H1 (cell line): Measurements from ENCODE around the gene H2AZ1. TPM values are rescaled to one million over a fixed set of nuclear protein-coding genes. Genes with fewer than 3 reads are reported as not detected.

Experiments used
- CTCF ChIA-PET: fragments of 300-600 bp; sonication (Branson Sonifier 250); formaldehyde crosslinking; loops from one replicate; lab custom pipeline; 2021; ENCODE audit not compliant: partially characterized antibody; lab: Charles Lee
- POLR2A ChIA-PET: fragments of 300-600 bp; sonication (Branson Sonifier 250); formaldehyde crosslinking; loops from one replicate; lab custom pipeline; 2021; ENCODE audit warnings: inconsistent platforms; ENCODE audit not compliant: partially characterized antibody; lab: Charles Lee
- DNase-seq, 2 experiments: peaks; one replicate each; pipeline versions ENCODE4 v3.0.0 to v3.0.0-alpha.2; 2010 to 2022; ENCODE audit warnings: low spot score in 2 of 2, low read depth in 1 of 2, mixed read lengths in 1 of 2
- FAIRE-seq: peaks from 2 replicates; lab custom pipeline; 2011; peaks lifted over from hg19 to GRCh38; lab: Jason Lieb, UNC
- H2AFZ ChIP-seq: 2 replicates; pipeline ENCODE4 v1.8.1; 2012; ENCODE audit warnings: low read length, inconsistent platforms
- H2AK5ac ChIP-seq: 2 replicates; pipeline ENCODE4 v1.6.1; 2013; ENCODE audit warnings: low read depth, low read length
- H2BK120ac ChIP-seq: replicated peaks from 2 replicates; pipeline ENCODE3; 2013; ENCODE audit warnings: low read depth, low read length, inconsistent platforms
- H2BK12ac ChIP-seq: 2 replicates; pipeline ENCODE4 v1.6.1; 2013; ENCODE audit warnings: low read depth, low read length
- H2BK15ac ChIP-seq: 2 replicates; pipeline ENCODE4 v1.6.1; 2013; ENCODE audit warnings: low read length
- H2BK20ac ChIP-seq: 2 replicates; pipeline ENCODE4 v1.6.1; 2013; ENCODE audit warnings: low read length
- H2BK5ac ChIP-seq: 2 replicates; pipeline ENCODE4 v1.6.1; 2013; ENCODE audit warnings: low read depth, low read length
- H3K14ac ChIP-seq: 2 replicates; pipeline ENCODE4 v1.6.1; 2013; ENCODE audit warnings: inconsistent platforms; ENCODE audit not compliant: insufficient read length
- H3K18ac ChIP-seq: 2 replicates; pipeline ENCODE4 v1.6.1; 2013; ENCODE audit warnings: low read length; ENCODE audit errors: extremely low read depth
- H3K23ac ChIP-seq: 2 replicates; pipeline ENCODE4 v1.6.1; 2013; ENCODE audit warnings: inconsistent platforms; ENCODE audit not compliant: insufficient read length
- H3K23me2 ChIP-seq: 2 replicates; pipeline ENCODE4 v1.6.1; 2013; ENCODE audit warnings: low read depth, low read length
- H3K27ac ChIP-seq: 2 replicates; pipeline ENCODE4 v1.6.1; 2011; ENCODE audit warnings: low read depth, low read length, inconsistent platforms
- H3K27me3 ChIP-seq, 4 experiments: replicated peaks in 1 of 4; 1 replicate in 1 of 4; 2 replicates in 3 of 4; pipeline versions ENCODE4 v1.6.1 to v1.8.1; 2011 to 2013; ENCODE audit warnings: low read length in 3 of 4, mild to moderate bottlenecking in 3 of 4, inconsistent platforms in 2 of 4, mixed read lengths in 2 of 4, moderate library complexity in 1 of 4; ENCODE audit not compliant: control insufficient read depth in 3 of 4, insufficient read depth in 3 of 4; ENCODE audit errors: extremely low read depth in 1 of 4
- H3K36me3 ChIP-seq, 4 experiments: 2 replicates each; pipeline versions ENCODE4 v1.6.1 to v1.8.1; 2011 to 2013; ENCODE audit warnings: mild to moderate bottlenecking in 4 of 4, low read length in 3 of 4, moderate library complexity in 2 of 4, control low read depth in 1 of 4, inconsistent platforms in 1 of 4; ENCODE audit not compliant: insufficient read depth in 4 of 4, control insufficient read depth in 2 of 4
- H3K4ac ChIP-seq: replicated peaks from 2 replicates; pipeline ENCODE3; 2013; ENCODE audit warnings: low read length, low read depth, mixed read lengths, inconsistent platforms; ENCODE audit not compliant: insufficient read length
- H3K4me1 ChIP-seq, 4 experiments: replicated peaks in 1 of 4; 1 replicate in 1 of 4; 2 replicates in 3 of 4; pipeline versions ENCODE4 v1.6.1 to v1.8.1; 2011 to 2013; ENCODE audit warnings: low read length in 3 of 4, inconsistent platforms in 2 of 4, mixed read lengths in 1 of 4; ENCODE audit not compliant: insufficient read depth in 4 of 4, control insufficient read depth in 3 of 4
- H3K4me2 ChIP-seq, 2 experiments: 2 replicates each; pipeline versions ENCODE4 v1.6.1 to v1.8.1; 2011 to 2013; ENCODE audit warnings: low read depth in 2 of 2, low read length in 2 of 2, control low read depth in 1 of 2, inconsistent platforms in 1 of 2, mild to moderate bottlenecking in 1 of 2; ENCODE audit not compliant: insufficient read depth in 1 of 2
- H3K4me3 ChIP-seq, 4 experiments: fragments of 200-600, 300-600 bp in 1 of 4; sonication (generic), shearing (Covaris generic), sonication (Bioruptor Twin) in 1 of 4; 2 replicates each; pipeline versions ENCODE4 v1.5.1 to v1.8.1; 2011 to 2016; ENCODE audit warnings: low read length in 4 of 4, low read depth in 3 of 4, control low read depth in 2 of 4, inconsistent platforms in 2 of 4, mild to moderate bottlenecking in 2 of 4, mixed read lengths in 1 of 4, moderate library complexity in 1 of 4; ENCODE audit not compliant: insufficient read depth in 2 of 4; ENCODE audit errors: extremely low read depth in 1 of 4
- H3K56ac ChIP-seq: replicated peaks from 2 replicates; pipeline ENCODE3; 2013; ENCODE audit warnings: low read depth, mild to moderate bottlenecking, mixed read lengths, low read length, inconsistent platforms; ENCODE audit not compliant: insufficient read length
- H3K79me1 ChIP-seq: 2 replicates; pipeline ENCODE4 v1.6.1; 2013; ENCODE audit warnings: low read depth, low read length, control low read depth
- H3K79me2 ChIP-seq, 2 experiments: 2 replicates each; pipeline versions ENCODE4 v1.6.1 to v1.8.1; 2012 to 2013; ENCODE audit warnings: low read length in 2 of 2, mild to moderate bottlenecking in 2 of 2, inconsistent platforms in 1 of 2; ENCODE audit not compliant: insufficient read depth in 2 of 2, control insufficient read depth in 1 of 2
- H3K9ac ChIP-seq, 4 experiments: replicated peaks in 1 of 4; 1 replicate in 1 of 4; 2 replicates in 3 of 4; pipeline versions ENCODE4 v1.6.1 to v1.8.1; 2011 to 2013; ENCODE audit warnings: low read depth in 3 of 4, low read length in 3 of 4, control low read depth in 2 of 4, mild to moderate bottlenecking in 2 of 4, moderate library complexity in 2 of 4, inconsistent platforms in 1 of 4; ENCODE audit errors: extremely low read depth in 1 of 4
- H3K9me3 ChIP-seq, 2 experiments: 2 replicates each; pipeline versions ENCODE4 v1.6.1 to v1.8.1; 2012 to 2013; ENCODE audit warnings: mild to moderate bottlenecking in 2 of 2, moderate library complexity in 2 of 2, control low read depth in 1 of 2, inconsistent platforms in 1 of 2, low read depth in 1 of 2, low read length in 1 of 2, mixed read lengths in 1 of 2; ENCODE audit not compliant: insufficient read depth in 2 of 2
- H4K20me1 ChIP-seq, 2 experiments: replicated peaks in 1 of 2; 2 replicates each; pipeline versions ENCODE3 to v1.8.1; 2011 to 2013; ENCODE audit warnings: inconsistent platforms in 2 of 2, low read length in 2 of 2, mild to moderate bottlenecking in 1 of 2; ENCODE audit not compliant: insufficient read depth in 2 of 2, control insufficient read depth in 1 of 2
- H4K5ac ChIP-seq: 2 replicates; pipeline ENCODE4 v1.6.1; 2013; ENCODE audit warnings: low read length, low read depth, mixed read lengths, inconsistent platforms; ENCODE audit not compliant: insufficient read length
- H4K8ac ChIP-seq: 2 replicates; pipeline ENCODE4 v1.8.0; 2013; ENCODE audit warnings: mild to moderate bottlenecking, moderate library complexity, low read length, inconsistent platforms; ENCODE audit not compliant: insufficient read depth; ENCODE audit errors: extremely low read depth
- H4K91ac ChIP-seq: replicated peaks from 2 replicates; pipeline ENCODE3; 2013; ENCODE audit warnings: low read length, mixed read lengths, inconsistent platforms; ENCODE audit not compliant: insufficient read length
- ASH2L ChIP-seq: fragments of 200-600, 300-600 bp; sonication (generic); IDR thresholded peaks from one replicate; pipeline ENCODE4 v1.7.1; 2017; ENCODE audit warnings: low read length
- CBX5 ChIP-seq: fragments of 300-800, 300-1000 bp; sonication (generic); IDR thresholded peaks from 2 replicates; pipeline ENCODE4 v1.7.1; 2016; ENCODE audit warnings: antibody characterized with exemption, low read length, low read depth
- CHD1 ChIP-seq: IDR thresholded peaks from 2 replicates; pipeline ENCODE4 v1.6.1; 2012; ENCODE audit warnings: low read depth, low read length, improper control_type of control experiment
- GTF2F1 ChIP-seq: IDR thresholded peaks from 2 replicates; pipeline ENCODE4 v1.6.1; 2012; ENCODE audit warnings: low read depth, low read length, improper control_type of control experiment, borderline replicate concordance
- HDAC2 ChIP-seq, 2 experiments: fragments of 300-600 bp in 1 of 2; sonication (generic) in 1 of 2; IDR thresholded peaks; 2 replicates each; pipeline ENCODE4 v1.6.1; 2011 to 2012; ENCODE audit warnings: low read depth in 2 of 2, low read length in 2 of 2, mild to moderate bottlenecking in 2 of 2, moderate library complexity in 2 of 2, borderline replicate concordance in 1 of 2, inconsistent platforms in 1 of 2
- MAFK ChIP-seq: IDR thresholded peaks from 2 replicates; pipeline ENCODE4 v1.6.1; 2012; ENCODE audit warnings: low read depth, mild to moderate bottlenecking, improper control_type of control experiment, low read length
- POU5F1 ChIP-seq: IDR thresholded peaks from 2 replicates; pipeline ENCODE4 v1.6.1; 2011; ENCODE audit warnings: low read depth, mild to moderate bottlenecking, low read length, moderate library complexity
- RAD21 ChIP-seq, 2 experiments: IDR thresholded peaks in 1 of 2; conservative IDR thresholded peaks in 1 of 2; 2 replicates each; pipeline ENCODE4 v1.6.1; 2011; ENCODE audit warnings: low read depth in 2 of 2, low read length in 2 of 2, improper control_type of control experiment in 1 of 2, inconsistent platforms in 1 of 2, mild to moderate bottlenecking in 1 of 2, moderate library complexity in 1 of 2
- RBBP5 ChIP-seq: IDR thresholded peaks from 2 replicates; pipeline ENCODE4 v1.7.1; 2012; ENCODE audit warnings: low read depth, mild to moderate bottlenecking, inconsistent platforms, low read length, moderate library complexity, borderline replicate concordance
- SAP30 ChIP-seq: fragments of 300-600 bp; sonication (generic); IDR thresholded peaks from 2 replicates; pipeline ENCODE4 v1.7.1; 2012; ENCODE audit warnings: low read length, moderate library complexity, mild to moderate bottlenecking, inconsistent platforms; ENCODE audit not compliant: insufficient read depth, insufficient replicate concordance
- SIRT6 ChIP-seq: IDR thresholded peaks from one replicate; pipeline ENCODE4 v1.7.1; 2012; ENCODE audit warnings: low read length, inconsistent platforms
- SP1 ChIP-seq: IDR thresholded peaks from 2 replicates; pipeline ENCODE4 v1.6.1; 2011; ENCODE audit warnings: low read depth, low read length
- WGBS, 2 experiments: shearing (Covaris generic) in 1 of 2; methylation state at CpG; one replicate each; pipeline versions ENCODE4 v1.1.6 to v1.1.7; 2013 to 2015; ENCODE audit warnings: low lambda C conversion rate in 2 of 2, mixed read lengths in 2 of 2, inconsistent platforms in 1 of 2, low coverage in 1 of 2, missing lambda C conversion rate in 1 of 2; ENCODE audit not compliant: insufficient replicate concordance in 2 of 2, insufficient coverage in 1 of 2, insufficient read length in 1 of 2; ENCODE audit errors: extremely low coverage in 1 of 2, missing lambda C conversion rate in 1 of 2; 5-methylcytosine and 5-hydroxymethylcytosine counted together
- polyA plus RNA-seq, 7 experiments: library from polyadenylated mRNA; depleted of rRNA in 3 of 7; stranded (reverse) in 5 of 7; unstranded in 2 of 7; fragments of >200 nt in 5 of 7; fragments of 200-250 nt in 2 of 7; gene quantifications; 1 replicate in 5 of 7; 2 replicates in 1 of 7; 4 replicates in 1 of 7; pipeline versions ENCODE4 v1.2.1 to v1.2.3, GENCODE V29; 2011 to 2013; ENCODE audit warnings: missing spikeins in 2 of 7, mixed read lengths in 2 of 7
- total RNA-seq: library from RNA; stranded (reverse); fragmentation: NEBNext Ultra II Directional; extraction: Animal tissue kit (Norgen Biotek cat#: 25700); gene quantifications from 2 replicates; pipeline ENCODE4 v1.2.1, GENCODE V29; 2021
- TF ChIP-seq, protein P1 (sequence below): IDR thresholded peaks from 2 replicates; pipeline ENCODE4 v1.6.1; 2011; ENCODE audit warnings: low read length, improper control_type of control experiment

H2AZ1 gene
- total and polyA plus RNA-seq, 2 of the 8 experiments (the other 6 are each of a cell fraction or from before 2014, with no cell fraction given) = 831 to 898 TPM

DNA sequence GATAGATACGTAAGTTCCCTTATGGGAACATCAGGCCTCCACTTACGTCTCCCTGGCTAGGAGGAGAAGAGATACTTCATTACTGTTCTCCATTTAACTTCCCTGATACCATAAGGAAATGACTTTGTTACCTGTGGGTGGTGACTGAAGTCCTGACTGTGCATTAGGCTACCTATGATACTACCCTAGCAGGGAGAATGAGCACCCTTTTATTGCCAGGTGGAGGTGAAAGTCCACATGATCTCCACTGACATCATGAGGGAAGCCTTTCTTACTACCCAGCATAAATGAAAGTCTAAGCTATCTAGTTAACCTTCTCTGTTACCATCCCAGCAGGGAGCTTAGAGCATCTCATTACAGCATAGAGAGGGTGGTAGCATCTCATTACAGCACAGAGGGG is 31.4 kb downstream of the H2AZ1 start:
- Histone ChIP-seq H4K20me1 (no peaks in the 10 kb centered on the region), H4K8ac (no peak overlapping the region), H3K4me2 (no peak overlapping the region), H3K9me3 (no peaks in the 10 kb centered on the region), H2AK5ac (no peak overlapping the region), H3K4me3 (no peak overlapping the region), H3K79me2 (no peaks in the 10 kb centered on the region), H2BK5ac (no peak overlapping the region), H3K14ac (no peak overlapping the region), H3K27me3 (peaks cover 0 to 1% (median 0%) of the 10 kb centered on the region in 4 experiments; a peak in 1 of 7 replicates), H3K4me1 (no peaks in the 10 kb centered on the region), H3K27ac (no peak overlapping the region), H3K23me2 (no peaks in the 10 kb centered on the region), H2BK120ac (no peak overlapping the region), H3K18ac (no peak overlapping the region), H3K56ac (no peak overlapping the region), H3K4ac (no peak overlapping the region), H3K23ac (no peak overlapping the region), H4K5ac (no peak overlapping the region), H2BK12ac (no peak overlapping the region), H3K9ac (no peak overlapping the region), H2BK20ac (no peak overlapping the region), H4K91ac (no peak overlapping the region), H2BK15ac (no peak overlapping the region), H3K36me3 (peaks cover 0 to 11% (median 2%) of the 10 kb centered on the region in 4 experiments; a peak in 2 of 8 replicates), H3K79me1 (peaks cover 2% of the 10 kb centered on the region; the same call in 1 of the 2 replicates), H2AFZ (no peak overlapping the region)
- WGBS, 2 experiments = 100% methylated on average over 2 of the region's 2 CpGs; no CpG with 5 or more reads in 1 of the 2 experiments
- ChIA-PET CTCF (interaction anchor here (1.0 kb wide), 1 partner anchor 17 kb away, joined by 3 read pairs; no protein-coding TSS in a partner anchor), POLR2A (interaction anchor here (2.2 kb wide), 1 partner anchor 30 kb away, joined by 9 read pairs; no protein-coding TSS in a partner anchor)
- no peak for FAIRE-seq
- DNase-seq = no peak
- TF ChIP-seq RBBP5 (no peak), CHD1 (no peak), MAFK (no peak), GTF2F1 (no peak), SP1 (no peak), POU5F1 (no peak), ASH2L (no peak), RAD21 (IDR thresholded peaks at IDR 0.05 in 1 of 2, conservative IDR thresholded peaks at IDR 0.05 in 1 of 2; ENCODE audit: low read depth in 2 of 2, low read length in 2 of 2) (no peak), HDAC2 (IDR thresholded peaks at IDR 0.05; ENCODE audit: borderline replicate concordance in 1 of 2, low read depth in 2 of 2, low read length in 2 of 2) (no peak), CBX5 (no peak), SIRT6 (no peak), SAP30 (no peak)
- TF ChIP-seq, protein P1, sequence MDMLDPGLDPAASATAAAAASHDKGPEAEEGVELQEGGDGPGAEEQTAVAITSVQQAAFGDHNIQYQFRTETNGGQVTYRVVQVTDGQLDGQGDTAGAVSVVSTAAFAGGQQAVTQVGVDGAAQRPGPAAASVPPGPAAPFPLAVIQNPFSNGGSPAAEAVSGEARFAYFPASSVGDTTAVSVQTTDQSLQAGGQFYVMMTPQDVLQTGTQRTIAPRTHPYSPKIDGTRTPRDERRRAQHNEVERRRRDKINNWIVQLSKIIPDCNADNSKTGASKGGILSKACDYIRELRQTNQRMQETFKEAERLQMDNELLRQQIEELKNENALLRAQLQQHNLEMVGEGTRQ = no peak
